HepG2 (cell line): ENCODE data around the gene REPS2.

Experiments used
- ATF7 ChIP-seq, 2 experiments: fragments of 450-650 bp in 1 of 2; sonication (generic) in 1 of 2; formaldehyde crosslinking in 1 of 2; IDR thresholded peaks; 2 replicates each; pipeline versions ENCODE4 v1.4.0 to v1.6.1; 2016 to 2020; ENCODE audit warnings: antibody characterized with exemption in 1 of 2, mild to moderate bottlenecking in 1 of 2, missing genetic modification reagents in 1 of 2
- HES4 ChIP-seq: sonication (generic); formaldehyde crosslinking; IDR thresholded peaks from 2 replicates; pipeline ENCODE4 v1.9.0; 2021; ENCODE audit warnings: mild to moderate bottlenecking, missing genetic modification reagents, borderline replicate concordance
- MTA3 ChIP-seq: sonication (generic); formaldehyde crosslinking; IDR thresholded peaks from 2 replicates; pipeline ENCODE4 v1.4.0; 2020; ENCODE audit warnings: missing genetic modification reagents
- NONO ChIP-seq, 2 experiments: fragments of 450-650 bp in 1 of 2; sonication (generic) in 1 of 2; formaldehyde crosslinking in 1 of 2; IDR thresholded peaks in 1 of 2; conservative IDR thresholded peaks in 1 of 2; 2 replicates each; pipeline versions ENCODE4 v1.6.1 to v1.8.0; 2017 to 2022; ENCODE audit warnings: mild to moderate bottlenecking in 1 of 2, missing genetic modification reagents in 1 of 2, moderate library complexity in 1 of 2
- PHF5A ChIP-seq: IDR thresholded peaks from one replicate; pipeline ENCODE4 v1.6.1; 2018; ENCODE audit warnings: low read depth, missing genetic modification reagents; ENCODE audit not compliant: unreplicated experiment
- ZNF543 ChIP-seq: sonication (generic); formaldehyde crosslinking; IDR thresholded peaks from 2 replicates; pipeline ENCODE4 v1.4.0; 2020; ENCODE audit warnings: mild to moderate bottlenecking, missing genetic modification reagents
- ZNF776 ChIP-seq: sonication (generic); formaldehyde crosslinking; IDR thresholded peaks from 2 replicates; pipeline ENCODE4 v1.4.0; 2020; ENCODE audit warnings: mild to moderate bottlenecking, missing genetic modification reagents
- TF ChIP-seq, protein P1 (sequence below): sonication (generic); formaldehyde crosslinking; IDR thresholded peaks from 2 replicates; pipeline ENCODE4 v1.8.0; 2022; ENCODE audit warnings: missing genetic modification reagents, low read depth, mild to moderate bottlenecking, borderline replicate concordance
- TF ChIP-seq, protein P2 (sequence below): sonication (generic); formaldehyde crosslinking; conservative IDR thresholded peaks from 2 replicates; pipeline ENCODE4 v1.8.0; 2022; ENCODE audit warnings: mild to moderate bottlenecking, moderate library complexity, missing genetic modification reagents

DNA sequence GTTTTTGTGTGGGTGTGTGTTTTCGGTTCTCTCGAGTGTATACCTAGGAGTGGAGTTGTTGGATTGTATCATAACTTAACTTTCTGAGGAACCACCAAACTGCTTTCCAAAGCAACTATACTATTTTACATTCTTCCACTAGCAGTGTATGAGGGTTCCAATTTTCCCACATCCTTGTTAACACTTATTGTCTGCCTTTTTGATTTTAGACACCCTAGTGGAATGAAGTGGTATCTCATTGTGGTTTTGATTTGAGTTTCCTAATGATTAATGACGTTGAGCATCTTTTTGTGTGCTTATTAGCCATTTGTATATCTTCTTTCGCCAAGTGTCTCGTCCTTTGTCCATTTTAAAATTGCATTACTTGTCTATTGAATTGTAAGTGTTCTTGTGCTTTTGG, 118.6 kb downstream of the REPS2 start:
- TF ChIP-seq, protein P1, sequence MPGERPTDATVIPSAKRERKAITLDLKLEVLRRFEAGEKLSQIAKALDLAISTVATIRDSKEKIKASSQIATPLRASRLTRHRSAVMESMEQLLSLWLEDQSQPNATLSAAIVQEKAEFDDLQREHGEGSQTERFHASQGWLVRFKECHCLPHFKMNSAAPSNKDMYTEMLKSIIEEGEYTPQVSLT (CRISPR knock-in tag), result no peak
- TF ChIP-seq ZNF776 (CRISPR knock-in tag), result no peak
- no peak for TF ChIP-seq MTA3 (CRISPR knock-in tag)
- no peak for TF ChIP-seq PHF5A (CRISPR knock-in tag)
- TF ChIP-seq ZNF543 (CRISPR knock-in tag), result no peak
- TF ChIP-seq NONO (IDR thresholded peaks at IDR 0.05), result no peak
- no peak for TF ChIP-seq NONO (CRISPR knock-in tag; conservative IDR thresholded peaks at IDR 0.05)
- TF ChIP-seq HES4 (CRISPR knock-in tag), result no peak
- no peak for TF ChIP-seq ATF7 (IDR thresholded peaks at IDR 0.05)
- no peak for TF ChIP-seq ATF7 (CRISPR knock-in tag; IDR thresholded peaks at IDR 0.05)
- TF ChIP-seq, protein P2, sequence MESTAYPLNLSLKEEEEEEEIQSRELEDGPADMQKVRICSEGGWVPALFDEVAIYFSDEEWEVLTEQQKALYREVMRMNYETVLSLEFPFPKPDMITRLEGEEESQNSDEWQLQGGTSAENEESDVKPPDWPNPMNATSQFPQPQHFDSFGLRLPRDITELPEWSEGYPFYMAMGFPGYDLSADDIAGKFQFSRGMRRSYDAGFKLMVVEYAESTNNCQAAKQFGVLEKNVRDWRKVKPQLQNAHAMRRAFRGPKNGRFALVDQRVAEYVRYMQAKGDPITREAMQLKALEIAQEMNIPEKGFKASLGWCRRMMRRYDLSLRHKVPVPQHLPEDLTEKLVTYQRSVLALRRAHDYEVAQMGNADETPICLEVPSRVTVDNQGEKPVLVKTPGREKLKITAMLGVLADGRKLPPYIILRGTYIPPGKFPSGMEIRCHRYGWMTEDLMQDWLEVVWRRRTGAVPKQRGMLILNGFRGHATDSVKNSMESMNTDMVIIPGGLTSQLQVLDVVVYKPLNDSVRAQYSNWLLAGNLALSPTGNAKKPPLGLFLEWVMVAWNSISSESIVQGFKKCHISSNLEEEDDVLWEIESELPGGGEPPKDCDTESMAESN (CRISPR knock-in tag), result no peak
